ENCODE data around the gene DCP2. TPM values are rescaled to one million over a fixed set of nuclear protein-coding genes. Genes with fewer than 3 reads are reported as not detected.

Gene DCP2
- total RNA-seq, 1 donor from 2014 or later, result 93.0 TPM

- DNase-seq (ENCODE audit: low spot score, unreplicated experiment), result no peak
- Mint-ChIP-seq H3K9me3 (ENCODE audit: low read depth) (no peaks in the 10 kb centered on the region), H3K36me3 (ENCODE audit: insufficient read depth) (peaks cover 2% of the 10 kb centered on the region), H3K27ac (no peak overlapping the region), H3K4me3 (ENCODE audit: low read depth) (no peak overlapping the region), H3K4me1 (ENCODE audit: low read depth) (peaks cover 10% of the 10 kb centered on the region), H3K27me3 (no peaks in the 10 kb centered on the region)
- TF ChIP-seq CTCF (IDR thresholded peaks at IDR 0.05; ENCODE audit: unreplicated experiment), result no peak
These were observed 81.7 kb downstream of the DCP2 start for GRCh38 chr5:113058269-113058668.

GRCh38 chr5:113058706-113059226 is 82.2 kb downstream of the DCP2 start:
- Mint-ChIP-seq H3K4me3 (ENCODE audit: low read depth) (no peak overlapping the region), H3K36me3 (ENCODE audit: insufficient read depth) (peaks cover 4% of the 10 kb centered on the region), H3K27ac (no peak overlapping the region), H3K9me3 (ENCODE audit: low read depth) (no peaks in the 10 kb centered on the region), H3K4me1 (ENCODE audit: low read depth) (peaks cover 10% of the 10 kb centered on the region), H3K27me3 (no peaks in the 10 kb centered on the region)
- no peak for TF ChIP-seq CTCF (IDR thresholded peaks at IDR 0.05; ENCODE audit: unreplicated experiment)
- DNase-seq (ENCODE audit: low spot score, unreplicated experiment), result no peak

GRCh38 chr5:113059232-113060040 is 82.8 kb downstream of the DCP2 start:
- Mint-ChIP-seq H3K4me1 (ENCODE audit: low read depth) (peaks cover 10% of the 10 kb centered on the region), H3K4me3 (ENCODE audit: low read depth) (no peak overlapping the region), H3K27me3 (no peaks in the 10 kb centered on the region), H3K27ac (peak overlapping the region; percentile 82), H3K36me3 (ENCODE audit: insufficient read depth) (peaks cover 4% of the 10 kb centered on the region), H3K9me3 (ENCODE audit: low read depth) (no peaks in the 10 kb centered on the region)
- no peak for DNase-seq (ENCODE audit: low spot score, unreplicated experiment)
- TF ChIP-seq CTCF (IDR thresholded peaks at IDR 0.05; ENCODE audit: unreplicated experiment), result no peak

GRCh38 chr5:113060408-113061025 is 83.9 kb downstream of the DCP2 start:
- Mint-ChIP-seq H3K9me3 (ENCODE audit: low read depth) (no peaks in the 10 kb centered on the region), H3K27me3 (no peaks in the 10 kb centered on the region), H3K27ac (no peak overlapping the region), H3K4me3 (ENCODE audit: low read depth) (no peak overlapping the region), H3K4me1 (ENCODE audit: low read depth) (peaks cover 10% of the 10 kb centered on the region), H3K36me3 (ENCODE audit: insufficient read depth) (peaks cover 4% of the 10 kb centered on the region)
- DNase-seq (ENCODE audit: low spot score, unreplicated experiment), result no peak
- TF ChIP-seq CTCF (IDR thresholded peaks at IDR 0.05; ENCODE audit: unreplicated experiment), result no peak

GRCh38 chr5:113061846-113062780 is 85.5 kb downstream of the DCP2 start:
- Mint-ChIP-seq H3K9me3 (ENCODE audit: low read depth) (no peaks in the 10 kb centered on the region), H3K4me3 (ENCODE audit: low read depth) (no peak overlapping the region)

More at GRCh38 chr5:113061846-113062780, 85.5 kb downstream of the DCP2 start:
- Mint-ChIP-seq H3K27ac (no peak overlapping the region), H3K36me3 (ENCODE audit: insufficient read depth) (peaks cover 4% of the 10 kb centered on the region), H3K4me1 (ENCODE audit: low read depth) (peaks cover 10% of the 10 kb centered on the region), H3K27me3 (no peaks in the 10 kb centered on the region)
- no peak for TF ChIP-seq CTCF (IDR thresholded peaks at IDR 0.05; ENCODE audit: unreplicated experiment)
- no peak for DNase-seq (ENCODE audit: low spot score, unreplicated experiment)
